ENCODE data around the gene TUBA4B. TPM values are rescaled to one million over a fixed set of nuclear protein-coding genes. Genes with fewer than 3 reads are reported as not detected.

The TUBA4B gene
- total and polyA plus RNA-seq, 2 donors (not counting 3 experiments of a cell fraction or from before 2014, with no cell fraction given), result not detected

- Histone ChIP-seq H3K4me2 (ENCODE audit: insufficient read depth, low read length) (no peak overlapping the region), H3K4me1 (ENCODE audit: control insufficient read depth, extremely low read depth, insufficient read depth, low read length) (peaks cover 8% of the 10 kb centered on the region), H3K9me3 (replicated peaks; ENCODE audit: control insufficient read depth, insufficient read depth, low read length) (no peaks in the 10 kb centered on the region), H3K9ac (replicated peaks; ENCODE audit: extremely low read depth, insufficient read depth, low read length) (no peak overlapping the region), H3K27me3 (ENCODE audit: control insufficient read depth in 2 of 2, insufficient read depth in 2 of 2, low read length in 2 of 2) (no peaks in the 10 kb centered on the region), H4K20me1 (replicated peaks; ENCODE audit: control insufficient read depth, extremely low read depth, insufficient read depth, low read length) (no peaks in the 10 kb centered on the region), H3K36me3 (ENCODE audit: control insufficient read depth in 2 of 2, extremely low read depth in 1 of 2, insufficient read depth in 2 of 2, low read length in 2 of 2) (peaks cover 3 to 13% of the 10 kb centered on the region in 2 experiments), H3K27ac (ENCODE audit: insufficient read depth, low read depth, low read length) (no peak overlapping the region), H2AFZ (ENCODE audit: low read depth, low read length) (no peak overlapping the region), H3K79me2 (ENCODE audit: control insufficient read depth, insufficient read depth, low read length) (no peaks in the 10 kb centered on the region), H3K4me3 (replicated peaks in 1 of 3; ENCODE audit: insufficient read depth in 1 of 3, low read depth in 1 of 3, low read length in 3 of 3) (no peak overlapping the region), H3K9me1 (replicated peaks; ENCODE audit: control insufficient read depth, extremely low read depth, insufficient read depth, low read length) (no peaks in the 10 kb centered on the region)
- DNase-seq (ENCODE audit: low read depth, low spot score), result no peak
- ChIA-PET CTCF (interaction anchor here (1.4 kb wide), 1 partner anchor 184 kb away, joined by 3 read pairs; no protein-coding TSS in a partner anchor), POLR2A (no interaction called here)
- BruUV-seq (replicated peaks), result no TSS peak
- dilution Hi-C loops (cut with MboI; ENCODE audit: extremely low pct_ligation_motif_present, low sequenced_read_pairs) (no loop called here), intact Hi-C loops (cut with micrococcal nuclease) (no loop called here)
- no peak for TF ChIP-seq POLR2A (IDR thresholded peaks at IDR 0.05; ENCODE audit: low read depth, low read length)
- no peak for TF ChIP-seq CTCF (IDR thresholded peaks at IDR 0.05; ENCODE audit: extremely low read depth in 1 of 2, insufficient read depth in 1 of 2, low read depth in 1 of 2, low read length in 2 of 2)
- no peak for TF ChIP-seq MYC (IDR thresholded peaks at IDR 0.05; ENCODE audit: low read depth, low read length)
- no peak for TF ChIP-seq GATA2 (IDR thresholded peaks at IDR 0.05; ENCODE audit: insufficient read depth, insufficient read length, low read depth, low read length)
- TF ChIP-seq MAX (IDR thresholded peaks at IDR 0.05; ENCODE audit: insufficient read depth, insufficient read length), result no peak
- TF ChIP-seq EZH2 (IDR thresholded peaks at IDR 0.05; ENCODE audit: borderline replicate concordance, low read depth, low read length, severe bottlenecking), result no peak
- no peak for TF ChIP-seq POLR2AphosphoS5 (IDR thresholded peaks at IDR 0.05; ENCODE audit: insufficient read depth, low read depth, low read length)
- TF ChIP-seq FOS (IDR thresholded peaks at IDR 0.05; ENCODE audit: borderline replicate concordance, insufficient read depth, low read length), result no peak
- no peak for TF ChIP-seq JUN (IDR thresholded peaks at IDR 0.05; ENCODE audit: borderline replicate concordance, insufficient read depth, insufficient read length, low read depth)
- no peak for FAIRE-seq
These were observed 39.5 kb upstream of the TUBA4B start for GRCh38 chr2:219213486-219214071.

All from endothelial cell of umbilical vein (primary cell).